Ovary (tissue), 3 donors: ENCODE results near the gene TAF13.

ENCODE experiments used
- POLR2A ChIP-seq: fragments of 450-650 bp; IDR thresholded peaks from one replicate; pipeline ENCODE4 v1.6.1; 2017; ENCODE audit warnings: antibody characterized with exemption, mild to moderate bottlenecking, moderate library complexity
- TF ChIP-seq, protein P1 (sequence below), 3 donors: fragments of 450-650 bp in 2 of 3; fragments of 200-600 bp in 1 of 3; IDR thresholded peaks; one replicate each; pipeline versions ENCODE4 v1.5.1 to v1.8.0; 2016 to 2022; ENCODE audit warnings: antibody characterized with exemption in 3 of 3, mild to moderate bottlenecking in 1 of 3
- donor health status: DM: no; HTN: no; CAD: no.

DNA sequence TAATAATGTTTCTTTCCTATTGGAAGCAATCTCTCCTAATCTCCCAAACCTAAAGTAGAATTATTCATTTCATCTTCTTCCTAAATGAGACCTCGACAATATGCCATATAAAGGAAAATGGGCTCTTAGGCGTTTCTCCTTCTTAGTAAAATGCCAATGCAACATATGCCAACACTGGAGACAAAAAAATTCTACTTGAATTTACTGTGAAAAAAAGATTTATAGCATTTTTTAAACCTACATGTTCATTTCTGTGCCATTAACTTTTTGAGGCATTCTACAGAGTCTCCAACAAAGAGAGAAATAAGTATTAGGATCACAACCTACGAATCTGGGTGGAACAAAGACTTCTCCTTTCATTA, 35.2 kb downstream of the TAF13 start:
- TF ChIP-seq, protein P1, sequence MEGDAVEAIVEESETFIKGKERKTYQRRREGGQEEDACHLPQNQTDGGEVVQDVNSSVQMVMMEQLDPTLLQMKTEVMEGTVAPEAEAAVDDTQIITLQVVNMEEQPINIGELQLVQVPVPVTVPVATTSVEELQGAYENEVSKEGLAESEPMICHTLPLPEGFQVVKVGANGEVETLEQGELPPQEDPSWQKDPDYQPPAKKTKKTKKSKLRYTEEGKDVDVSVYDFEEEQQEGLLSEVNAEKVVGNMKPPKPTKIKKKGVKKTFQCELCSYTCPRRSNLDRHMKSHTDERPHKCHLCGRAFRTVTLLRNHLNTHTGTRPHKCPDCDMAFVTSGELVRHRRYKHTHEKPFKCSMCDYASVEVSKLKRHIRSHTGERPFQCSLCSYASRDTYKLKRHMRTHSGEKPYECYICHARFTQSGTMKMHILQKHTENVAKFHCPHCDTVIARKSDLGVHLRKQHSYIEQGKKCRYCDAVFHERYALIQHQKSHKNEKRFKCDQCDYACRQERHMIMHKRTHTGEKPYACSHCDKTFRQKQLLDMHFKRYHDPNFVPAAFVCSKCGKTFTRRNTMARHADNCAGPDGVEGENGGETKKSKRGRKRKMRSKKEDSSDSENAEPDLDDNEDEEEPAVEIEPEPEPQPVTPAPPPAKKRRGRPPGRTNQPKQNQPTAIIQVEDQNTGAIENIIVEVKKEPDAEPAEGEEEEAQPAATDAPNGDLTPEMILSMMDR (IDR thresholded peaks at IDR 0.05) = no peak
- no peak for TF ChIP-seq POLR2A
